ENCODE results near the gene SHROOM2. TPM values are rescaled to one million over a fixed set of nuclear protein-coding genes. Genes with fewer than 3 reads are reported as not detected.

The SHROOM2 gene
- 13.7 TPM for polyA plus RNA-seq (2013, experiment 1 of 2)
- polyA plus RNA-seq (2013, experiment 2 of 2): 11.6 TPM

DNA sequence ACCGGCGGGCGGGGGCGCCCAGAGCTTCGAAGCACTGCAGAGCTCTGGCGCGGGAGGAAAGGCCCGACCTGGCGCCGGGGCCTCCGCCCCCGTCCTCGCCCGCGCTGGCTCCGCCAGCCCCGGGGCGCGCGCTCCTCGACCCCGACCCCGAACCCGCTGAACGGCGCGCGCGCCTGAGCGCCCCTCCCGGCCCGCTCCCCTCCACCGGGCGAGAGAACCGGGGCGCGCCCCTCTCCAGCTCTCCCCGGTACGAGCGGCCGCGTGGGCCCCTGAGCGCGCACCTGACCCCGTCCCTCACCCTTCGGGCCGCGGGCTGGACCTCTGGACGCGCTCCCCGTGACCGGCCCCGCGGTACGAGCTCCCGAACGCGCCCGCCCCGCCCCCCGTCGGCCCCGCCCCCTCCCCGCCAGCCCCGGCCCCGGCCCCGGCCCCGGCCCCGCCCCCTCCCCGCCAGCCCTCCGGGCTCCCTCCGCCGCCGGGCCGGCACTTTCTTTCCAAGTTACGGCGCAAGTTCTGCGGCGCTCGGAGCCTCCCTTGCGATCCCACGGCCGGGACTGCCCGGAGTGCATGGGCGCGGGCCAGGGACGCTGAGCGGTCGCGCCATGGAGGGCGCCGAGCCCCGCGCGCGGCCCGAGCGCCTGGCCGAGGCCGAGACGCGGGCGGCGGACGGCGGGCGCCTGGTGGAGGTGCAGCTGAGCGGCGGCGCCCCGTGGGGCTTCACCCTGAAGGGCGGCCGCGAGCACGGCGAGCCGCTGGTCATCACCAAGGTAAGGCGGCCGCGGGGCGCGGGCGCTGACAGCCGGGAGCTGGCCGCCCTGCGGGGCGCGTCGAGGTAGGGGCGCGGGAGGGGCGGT is at the start of gene SHROOM2:
TSS of gene SHROOM2 (plus strand) at position 486 of the 854 bp plus-strand sequence. CDS start at position 603, 117 bp downstream.
- 1% methylated on average over 18 to 28 of the region's 132 CpGs for WGBS, 2 experiments (ENCODE audit: insufficient coverage in 2 of 2)
- Histone ChIP-seq H3K9me3 (ENCODE audit: control insufficient read depth, low read length) (no peaks in the 10 kb centered on the region), H3K36me3 (ENCODE audit: control insufficient read depth, insufficient read depth, low read length) (no peaks in the 10 kb centered on the region), H3K4me1 (ENCODE audit: control insufficient read depth, insufficient read depth, low read length, poor library complexity, severe bottlenecking) (peaks cover 19% of the 10 kb centered on the region), H3K27ac (ENCODE audit: low read depth, low read length, severe bottlenecking) (no peak within 1 kb of the TSS), H3K4me3 (ENCODE audit: extremely low read depth, insufficient read depth, low read length, poor library complexity, severe bottlenecking) (peak within 1 kb of the TSS; percentile 49)

DNA sequence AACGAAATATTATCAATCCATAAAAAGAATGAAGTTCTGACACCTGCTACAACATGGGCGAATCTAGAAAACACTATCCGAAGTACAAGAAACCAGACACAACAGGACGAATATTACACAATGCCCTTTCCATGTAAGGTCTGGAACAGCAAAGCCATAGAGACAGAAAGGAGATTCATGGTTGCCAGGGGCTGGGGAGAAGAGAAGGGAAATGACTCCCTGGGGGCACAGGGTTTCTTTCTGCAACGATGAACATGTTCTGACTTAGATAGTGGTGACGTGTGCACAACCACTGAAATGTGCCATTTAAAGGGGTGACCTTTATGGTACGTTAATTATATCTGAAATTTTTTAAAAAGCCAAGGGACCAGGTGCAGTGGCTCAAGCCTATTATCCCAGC is 48.9 kb upstream of the SHROOM2 start:
- no peaks in the 10 kb centered on the region for H3K9me3 ChIP-seq (ENCODE audit: control insufficient read depth, low read length)
- H3K27ac ChIP-seq (ENCODE audit: low read depth, low read length, severe bottlenecking): no peak overlapping the region
- no peaks in the 10 kb centered on the region for H3K4me1 ChIP-seq (ENCODE audit: control insufficient read depth, insufficient read depth, low read length, poor library complexity, severe bottlenecking)
- no peaks in the 10 kb centered on the region for H3K36me3 ChIP-seq (ENCODE audit: control insufficient read depth, insufficient read depth, low read length)
- H3K4me3 ChIP-seq (ENCODE audit: extremely low read depth, insufficient read depth, low read length, poor library complexity, severe bottlenecking): no peak overlapping the region
- 100% methylated on average over 1 to 2 of the region's 7 CpGs for WGBS, 2 experiments (ENCODE audit: insufficient coverage in 2 of 2)

- H3K4me1 ChIP-seq (ENCODE audit: control insufficient read depth, insufficient read depth, low read length, poor library complexity, severe bottlenecking): no peaks in the 10 kb centered on the region
- H3K4me3 ChIP-seq (ENCODE audit: extremely low read depth, insufficient read depth, low read length, poor library complexity, severe bottlenecking): no peak overlapping the region
- no peak overlapping the region for H3K27ac ChIP-seq (ENCODE audit: low read depth, low read length, severe bottlenecking)
- H3K9me3 ChIP-seq (ENCODE audit: control insufficient read depth, low read length): no peaks in the 10 kb centered on the region
- WGBS, 2 experiments (ENCODE audit: insufficient coverage in 2 of 2): 92 to 100% methylated on average over 1 to 2 of the region's 3 CpGs
- no peaks in the 10 kb centered on the region for H3K36me3 ChIP-seq (ENCODE audit: control insufficient read depth, insufficient read depth, low read length)
Observed at GRCh38 chrX:9738151-9738550, 48.1 kb upstream of the SHROOM2 start.

- WGBS, 2 experiments (ENCODE audit: insufficient coverage in 2 of 2): 77% methylated on average over 3 of the region's 5 CpGs; no CpG with 5 or more reads in 1 of the 2 experiments
- Histone ChIP-seq H3K4me3 (ENCODE audit: extremely low read depth, insufficient read depth, low read length, poor library complexity, severe bottlenecking) (no peak overlapping the region), H3K4me1 (ENCODE audit: control insufficient read depth, insufficient read depth, low read length, poor library complexity, severe bottlenecking) (no peaks in the 10 kb centered on the region), H3K9me3 (ENCODE audit: control insufficient read depth, low read length) (no peaks in the 10 kb centered on the region), H3K27ac (ENCODE audit: low read depth, low read length, severe bottlenecking) (no peak overlapping the region), H3K36me3 (ENCODE audit: control insufficient read depth, insufficient read depth, low read length) (no peaks in the 10 kb centered on the region)
Observed at GRCh38 chrX:9739130-9739529, 47.1 kb upstream of the SHROOM2 start.

DNA sequence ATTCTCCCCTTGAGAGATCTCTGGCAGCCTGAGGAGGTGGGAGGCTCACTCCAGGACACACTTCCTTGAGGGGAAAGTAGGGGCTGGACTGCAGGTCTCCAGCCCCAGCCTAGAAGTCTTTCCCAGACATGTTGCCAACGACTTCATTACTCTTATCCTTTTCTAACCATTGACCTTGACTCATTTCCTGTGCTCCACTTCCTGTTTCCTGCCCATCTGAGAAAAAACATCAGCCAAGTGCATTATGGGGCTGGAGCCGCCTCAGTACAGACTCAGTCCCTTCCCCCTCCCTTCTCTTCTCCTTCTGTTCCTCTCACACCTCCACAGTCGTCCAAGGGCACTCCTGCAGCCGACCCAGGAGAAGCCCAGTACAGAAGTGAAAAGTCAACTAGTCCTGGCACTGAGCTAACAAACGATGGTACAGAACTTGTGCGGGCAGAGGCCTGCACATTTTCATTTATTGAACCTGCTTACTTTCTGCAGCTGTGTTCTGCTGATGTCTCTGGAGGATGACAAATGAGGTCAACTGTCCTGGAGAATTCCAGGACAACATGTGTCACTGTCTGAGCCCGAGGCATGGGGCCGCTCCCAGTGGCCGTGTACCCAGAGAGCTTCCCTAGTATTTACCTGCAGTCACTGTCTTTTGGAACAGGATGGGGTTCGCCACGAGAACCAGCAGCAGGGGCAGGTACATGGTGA is 40.7 kb upstream of the SHROOM2 start:
- Histone ChIP-seq H3K36me3 (ENCODE audit: control insufficient read depth, insufficient read depth, low read length) (no peaks in the 10 kb centered on the region), H3K9me3 (ENCODE audit: control insufficient read depth, low read length) (no peaks in the 10 kb centered on the region), H3K4me1 (ENCODE audit: control insufficient read depth, insufficient read depth, low read length, poor library complexity, severe bottlenecking) (peaks cover 16% of the 10 kb centered on the region), H3K4me3 (ENCODE audit: extremely low read depth, insufficient read depth, low read length, poor library complexity, severe bottlenecking) (no peak overlapping the region), H3K27ac (ENCODE audit: low read depth, low read length, severe bottlenecking) (peak overlapping the region; percentile 99)
- 90 to 100% methylated on average over 5 to 7 of the region's 11 CpGs for WGBS, 2 experiments (ENCODE audit: insufficient coverage in 2 of 2)

DNA sequence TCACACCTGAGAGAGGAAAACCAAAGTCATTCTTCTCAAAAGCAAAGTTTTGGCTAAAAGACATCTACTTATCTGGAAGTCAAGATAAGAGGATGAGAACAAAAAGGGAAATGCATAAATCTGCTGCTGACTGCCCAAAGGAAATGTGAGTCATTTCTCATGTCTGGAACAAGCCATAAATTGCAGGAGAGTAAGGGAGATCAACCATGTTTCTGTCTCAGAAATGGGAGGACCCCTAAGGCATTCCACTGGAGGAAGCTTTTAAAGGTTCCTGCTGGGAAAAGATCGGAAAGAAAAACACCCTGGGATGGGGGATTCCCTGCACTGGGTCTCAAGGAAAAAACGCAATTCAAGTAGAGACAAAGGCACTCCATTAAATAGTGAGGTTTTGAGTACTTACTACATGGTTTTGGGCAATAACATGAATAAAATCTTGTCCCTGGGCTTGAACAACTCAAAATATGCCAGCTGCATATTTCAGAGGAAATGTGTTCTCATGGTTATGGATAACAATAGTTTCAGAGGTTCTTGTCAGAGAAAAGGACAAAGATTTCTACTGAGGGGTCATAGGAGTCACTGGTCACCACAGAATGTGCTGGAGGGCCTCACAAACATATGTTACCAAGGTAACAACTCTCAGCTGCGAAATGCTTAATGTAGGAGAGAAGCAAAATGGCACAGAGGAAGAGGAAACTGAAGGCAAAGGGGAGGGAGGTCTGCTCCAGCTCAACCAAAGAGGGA is 39.9 kb upstream of the SHROOM2 start:
- H3K4me1 ChIP-seq (ENCODE audit: control insufficient read depth, insufficient read depth, low read length, poor library complexity, severe bottlenecking): peaks cover 16% of the 10 kb centered on the region
- H3K9me3 ChIP-seq (ENCODE audit: control insufficient read depth, low read length): no peaks in the 10 kb centered on the region
- H3K27ac ChIP-seq (ENCODE audit: low read depth, low read length, severe bottlenecking): peak overlapping the region; percentile 99
- no peak overlapping the region for H3K4me3 ChIP-seq (ENCODE audit: extremely low read depth, insufficient read depth, low read length, poor library complexity, severe bottlenecking)
- 28% methylated on average over 2 of the region's 3 CpGs; no CpG with 5 or more reads in 1 of the 2 experiments for WGBS, 2 experiments (ENCODE audit: insufficient coverage in 2 of 2)
- H3K36me3 ChIP-seq (ENCODE audit: control insufficient read depth, insufficient read depth, low read length): no peaks in the 10 kb centered on the region

- Histone ChIP-seq H3K9me3 (ENCODE audit: control insufficient read depth, low read length) (no peaks in the 10 kb centered on the region), H3K4me1 (ENCODE audit: control insufficient read depth, insufficient read depth, low read length, poor library complexity, severe bottlenecking) (peaks cover 16% of the 10 kb centered on the region), H3K4me3 (ENCODE audit: extremely low read depth, insufficient read depth, low read length, poor library complexity, severe bottlenecking) (no peak overlapping the region), H3K27ac (ENCODE audit: low read depth, low read length, severe bottlenecking) (peak overlapping the region; percentile 99), H3K36me3 (ENCODE audit: control insufficient read depth, insufficient read depth, low read length) (no peaks in the 10 kb centered on the region)
- WGBS, 2 experiments (ENCODE audit: insufficient coverage in 2 of 2): no CpG with 5 or more reads among the region's 4 CpGs
Observed at GRCh38 chrX:9747644-9748043, 38.6 kb upstream of the SHROOM2 start.

GRCh38 chrX:9749146-9749692 is 37.0 kb upstream of the SHROOM2 start:
- H3K36me3 ChIP-seq (ENCODE audit: control insufficient read depth, insufficient read depth, low read length): no peaks in the 10 kb centered on the region
- H3K4me1 ChIP-seq (ENCODE audit: control insufficient read depth, insufficient read depth, low read length, poor library complexity, severe bottlenecking): peaks cover 16% of the 10 kb centered on the region
- H3K4me3 ChIP-seq (ENCODE audit: extremely low read depth, insufficient read depth, low read length, poor library complexity, severe bottlenecking): no peak overlapping the region
- no peaks in the 10 kb centered on the region for H3K9me3 ChIP-seq (ENCODE audit: control insufficient read depth, low read length)
- WGBS, 2 experiments (ENCODE audit: insufficient coverage in 2 of 2): 71% methylated on average over 2 of the region's 11 CpGs; no CpG with 5 or more reads in 1 of the 2 experiments
- no peak overlapping the region for H3K27ac ChIP-seq (ENCODE audit: low read depth, low read length, severe bottlenecking)

- WGBS, 2 experiments (ENCODE audit: insufficient coverage in 2 of 2): 97 to 100% methylated on average over 2 to 5 of the region's 7 CpGs
- H3K27ac ChIP-seq (ENCODE audit: low read depth, low read length, severe bottlenecking): no peak overlapping the region
- H3K36me3 ChIP-seq (ENCODE audit: control insufficient read depth, insufficient read depth, low read length): no peaks in the 10 kb centered on the region
- H3K4me3 ChIP-seq (ENCODE audit: extremely low read depth, insufficient read depth, low read length, poor library complexity, severe bottlenecking): no peak overlapping the region
- H3K9me3 ChIP-seq (ENCODE audit: control insufficient read depth, low read length): no peaks in the 10 kb centered on the region
- H3K4me1 ChIP-seq (ENCODE audit: control insufficient read depth, insufficient read depth, low read length, poor library complexity, severe bottlenecking): no peaks in the 10 kb centered on the region
Observed at GRCh38 chrX:9757366-9757765, 28.9 kb upstream of the SHROOM2 start.

- Histone ChIP-seq H3K27ac (ENCODE audit: low read depth, low read length, severe bottlenecking) (no peak overlapping the region), H3K4me3 (ENCODE audit: extremely low read depth, insufficient read depth, low read length, poor library complexity, severe bottlenecking) (no peak overlapping the region), H3K4me1 (ENCODE audit: control insufficient read depth, insufficient read depth, low read length, poor library complexity, severe bottlenecking) (no peaks in the 10 kb centered on the region), H3K9me3 (ENCODE audit: control insufficient read depth, low read length) (no peaks in the 10 kb centered on the region), H3K36me3 (ENCODE audit: control insufficient read depth, insufficient read depth, low read length) (no peaks in the 10 kb centered on the region)
- no CpG with 5 or more reads among the region's 4 CpGs for WGBS, 2 experiments (ENCODE audit: insufficient coverage in 2 of 2)
Observed at GRCh38 chrX:9758021-9758638, 28.1 kb upstream of the SHROOM2 start.
